Head of caudate nucleus (tissue), 42 donors: ENCODE results near the gene SLC49A3.
A peak's percentile ranks its signal among the peaks of the same experiment; 100 is the strongest.
"Not testable (repeated sequence)": the region's sequence is repeated elsewhere in the genome, so short reads cannot be mapped to it uniquely, and the experiment has no call there.

Experiments
- DNase-seq, 42 donors: peaks; one replicate each; pipeline versions ENCODE4 v3.0.0 to v3.0.0-alpha.2; 2020 to 2021; ENCODE audit warnings: mixed read lengths in 7 of 42
- intact Hi-C: fragments of 100-400 bp; cut with DNase I; formaldehyde crosslinking; loops from one replicate; pipeline ENCODE4 v1.15.0; 2022

Gene SLC49A3

DNA sequence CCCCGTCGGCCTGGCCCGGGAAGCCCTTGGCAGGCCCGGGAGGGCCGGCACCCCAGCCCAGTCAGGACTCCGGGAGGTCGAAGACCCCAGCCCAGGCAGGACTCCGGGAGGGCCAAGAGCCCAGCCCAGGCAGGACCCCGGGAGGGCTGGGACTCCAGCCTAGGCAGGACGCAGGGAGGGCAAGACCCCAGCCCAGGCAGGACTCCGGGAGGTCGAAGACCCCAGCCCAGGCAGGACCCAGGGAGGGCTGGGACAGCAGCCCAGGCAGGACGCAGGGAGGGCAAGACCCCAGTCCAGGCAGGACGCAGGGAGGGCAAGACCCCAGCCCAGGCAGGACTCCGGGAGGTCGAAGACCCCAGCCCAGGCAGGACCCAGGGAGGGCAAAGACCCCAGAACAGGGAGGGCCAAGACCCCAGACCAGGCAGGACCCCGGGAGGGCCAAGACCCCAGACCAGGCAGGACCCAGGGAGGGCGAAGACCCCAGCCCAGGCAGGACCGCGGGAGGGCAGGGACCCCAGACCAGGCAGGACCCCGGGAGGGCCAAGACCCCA is 17.2 kb upstream of the SLC49A3 start:
- intact Hi-C loops, DNase-seq: not testable (repeated sequence)

GRCh38 chr4:705278-706082 is 16.5 kb upstream of the SLC49A3 start, which contains the start of gene PCGF3:
TSS of gene PCGF3 (plus strand) at chr4:705832. CDS start at chr4:733681, 27,849 bp downstream.
- peak; percentile 82 to 97 (median 95) for DNase-seq
- intact Hi-C loops = no loop called here

GRCh38 chr4:704971-705277 is 16.0 kb upstream of the SLC49A3 start:
- DNase-seq = no peak
- intact Hi-C loops = no loop called here

- DNase-seq = no peak
- intact Hi-C loops = no loop called here
Observed at GRCh38 chr4:704198-704891, 15.4 kb upstream of the SLC49A3 start.

DNA sequence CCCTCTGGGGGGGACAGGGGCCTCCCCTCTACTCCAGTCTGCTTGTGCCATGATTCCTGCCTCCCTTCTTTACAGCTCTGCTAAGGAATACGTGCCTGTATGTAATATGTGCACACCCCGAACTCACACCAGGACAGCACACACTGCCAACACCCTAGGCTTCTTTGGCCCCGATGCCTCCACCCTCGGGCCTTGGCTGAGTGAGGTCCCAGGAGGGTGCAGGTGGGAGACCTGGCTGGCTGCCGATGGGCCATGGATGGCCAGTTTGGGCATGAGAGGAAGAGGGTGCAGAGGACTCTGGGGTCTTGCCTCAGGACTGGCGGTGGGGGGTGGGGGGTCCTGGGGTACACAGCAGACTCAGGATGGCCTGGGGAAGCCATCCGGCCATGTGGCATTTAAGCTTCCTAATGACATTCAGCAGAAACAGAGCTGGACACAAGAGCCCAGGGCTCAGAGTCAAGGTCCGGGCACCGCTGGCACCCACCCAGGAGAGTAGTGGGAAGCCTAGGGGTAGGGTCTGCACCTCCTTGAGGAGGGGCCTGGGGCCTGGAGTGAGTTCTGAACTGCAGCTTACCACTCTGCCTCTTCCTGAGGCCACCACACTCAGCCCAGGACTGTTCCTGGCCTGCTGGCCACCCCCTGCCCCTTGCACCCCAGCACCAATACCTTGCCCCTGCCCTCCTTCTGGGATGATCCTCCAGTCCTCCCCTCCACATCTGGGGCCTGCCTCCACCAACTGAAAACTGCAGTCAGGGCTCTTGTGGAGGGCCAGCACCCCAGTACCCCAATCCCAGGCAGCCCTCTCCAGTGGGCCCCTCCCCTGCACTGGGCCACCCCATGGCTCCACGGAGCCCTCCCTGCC is 14.6 kb upstream of the SLC49A3 start:
- DNase-seq = no peak
- intact Hi-C loops = no loop called here

- intact Hi-C loops = no loop called here
- peak in 3 of 42 donors; percentile 7 to 30 (median 27) for DNase-seq
Observed at GRCh38 chr4:702618-703048, 13.7 kb upstream of the SLC49A3 start.

GRCh38 chr4:700587-701264 is 11.8 kb upstream of the SLC49A3 start:
- DNase-seq = no peak
- intact Hi-C loops = no loop called here

DNA sequence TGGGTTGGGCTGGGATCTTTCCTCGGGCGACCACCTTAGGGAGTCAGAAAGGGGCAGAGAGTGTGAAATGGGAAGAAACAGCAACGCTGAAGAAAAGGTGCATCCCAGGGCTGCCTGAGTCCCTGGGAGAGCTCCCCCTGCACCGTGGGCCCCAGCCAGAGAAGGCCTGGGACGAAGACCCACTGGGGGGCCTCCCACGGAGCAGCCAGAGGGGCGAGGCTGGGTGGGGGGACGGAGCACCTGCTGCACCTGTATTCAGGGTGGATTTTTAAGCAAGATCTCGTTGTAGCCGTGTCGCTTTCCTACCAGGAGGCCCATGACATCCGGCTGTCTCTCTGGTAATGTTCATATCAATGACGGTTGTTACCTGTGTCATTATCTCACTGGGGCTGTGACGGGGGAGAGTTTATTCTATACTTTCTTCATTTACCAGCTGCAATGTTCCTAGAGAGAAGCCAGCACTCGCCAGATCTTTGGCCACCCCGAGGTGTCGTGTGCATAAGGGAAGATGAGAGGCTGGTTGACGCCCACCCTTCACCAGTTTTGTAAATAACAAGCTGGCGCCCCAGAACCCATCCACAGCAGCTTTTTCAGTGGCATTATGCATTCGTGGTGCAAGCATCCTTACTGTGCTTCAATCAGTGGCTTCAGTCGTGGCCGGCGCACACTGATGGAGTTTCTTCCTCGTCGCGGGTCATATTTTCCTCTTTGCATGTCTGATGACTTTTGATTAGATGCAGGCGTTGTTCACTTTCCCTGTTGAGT is 11.0 kb upstream of the SLC49A3 start:
- DNase-seq = no peak
- intact Hi-C loops = no loop called here

GRCh38 chr4:694341-694940 is 5.5 kb upstream of the SLC49A3 start:
- intact Hi-C loops, DNase-seq: not testable (repeated sequence)

- intact Hi-C loops = no loop called here
- DNase-seq = no peak
Observed at GRCh38 chr4:692771-693554, 4.0 kb upstream of the SLC49A3 start.

GRCh38 chr4:689723-690122 is 772 bp upstream of the SLC49A3 start:
- intact Hi-C loops = no loop called here
- peak in 1 of 42 donors; percentile 27 for DNase-seq

DNA sequence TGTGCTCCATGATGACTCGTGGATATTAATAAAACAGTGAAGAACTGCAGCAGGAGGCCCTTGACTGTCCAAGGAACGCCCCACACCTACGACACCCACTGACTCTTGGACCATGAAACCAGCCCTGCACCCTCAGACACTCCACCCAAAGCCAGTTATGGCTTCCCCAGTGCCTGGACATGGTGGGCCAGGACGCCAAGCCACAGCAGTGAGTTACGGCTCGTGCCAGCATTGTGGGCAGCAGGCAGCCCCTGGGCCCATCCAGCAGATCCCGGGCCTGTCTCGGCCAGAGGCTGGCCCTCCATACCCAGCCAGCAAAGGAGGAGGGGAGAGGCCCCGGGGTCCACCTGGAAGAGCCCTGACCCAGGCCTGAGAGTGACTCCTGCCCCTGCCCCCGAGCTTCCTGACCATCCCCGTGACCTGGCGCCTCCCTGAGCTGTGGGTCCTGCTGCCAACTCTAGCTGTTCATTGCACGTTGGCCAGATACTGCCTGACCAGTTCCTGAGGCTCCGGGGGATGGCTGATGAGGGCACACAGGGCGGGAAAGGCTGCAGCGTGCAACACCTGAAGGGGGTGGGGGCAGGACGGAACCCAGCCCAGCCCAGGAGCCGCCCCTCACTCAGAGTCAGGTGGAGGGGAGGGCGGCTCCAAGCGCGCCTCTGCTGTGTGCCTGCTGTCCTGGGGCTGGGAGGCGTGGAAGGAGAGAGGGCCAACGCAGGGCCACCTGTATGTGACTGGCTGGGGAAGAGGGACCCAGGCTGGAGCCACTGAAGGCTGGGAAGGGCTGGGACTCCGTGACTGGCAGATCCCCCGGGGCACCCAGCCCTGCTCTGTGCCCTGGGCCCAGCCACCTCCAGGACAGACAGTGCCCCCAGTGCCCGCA is 739 bp downstream of the SLC49A3 start:
- no peak for DNase-seq
- intact Hi-C loops = no loop called here

GRCh38 chr4:687048-687970 is 1.6 kb downstream of the SLC49A3 start:
- peak in 10 of 42 donors; percentile 22 to 73 (median 53) for DNase-seq

DNA sequence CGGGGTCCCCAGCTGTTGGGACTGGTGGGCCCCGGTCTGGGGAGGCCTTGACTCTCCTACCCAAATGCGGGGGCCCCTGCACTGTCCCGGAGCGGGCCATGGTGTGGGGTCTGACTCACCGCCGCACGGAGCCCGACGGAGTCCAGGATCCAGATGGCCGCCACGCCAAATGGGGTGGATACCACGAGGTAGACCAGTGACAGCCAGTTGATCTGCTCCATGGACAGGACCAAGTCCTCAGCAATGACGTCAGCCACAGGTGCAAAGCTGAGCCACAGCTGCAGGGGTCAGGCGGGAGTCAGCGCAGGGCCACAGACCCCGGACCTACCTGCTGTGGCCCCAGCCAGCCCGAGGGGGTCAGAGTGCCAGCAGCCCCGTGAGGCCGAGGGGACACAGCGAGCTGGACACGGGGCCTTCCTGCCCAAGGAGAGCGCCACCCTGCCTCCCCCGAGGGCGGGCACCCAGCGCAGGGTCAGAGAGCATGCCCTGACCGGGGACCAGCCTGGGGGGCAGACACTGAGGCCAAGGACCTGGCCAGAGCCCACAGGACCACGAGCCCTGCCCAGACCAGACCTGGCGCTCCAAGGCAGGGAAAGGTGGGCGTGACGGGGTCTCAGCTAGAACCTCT is 2.4 kb downstream of the SLC49A3 start:
- intact Hi-C loops = no loop called here
- DNase-seq = peak in 1 of 42 donors; percentile 23

More at GRCh38 chr4:687048-687970, 1.6 kb downstream of the SLC49A3 start:
- intact Hi-C loops = no loop called here
